ENCODE measurements around the gene HMG20A.

GRCh38 chr15:77482570-77482969 lies 61.9 kb downstream of the HMG20A start:
- TF ChIP-seq, protein P1, sequence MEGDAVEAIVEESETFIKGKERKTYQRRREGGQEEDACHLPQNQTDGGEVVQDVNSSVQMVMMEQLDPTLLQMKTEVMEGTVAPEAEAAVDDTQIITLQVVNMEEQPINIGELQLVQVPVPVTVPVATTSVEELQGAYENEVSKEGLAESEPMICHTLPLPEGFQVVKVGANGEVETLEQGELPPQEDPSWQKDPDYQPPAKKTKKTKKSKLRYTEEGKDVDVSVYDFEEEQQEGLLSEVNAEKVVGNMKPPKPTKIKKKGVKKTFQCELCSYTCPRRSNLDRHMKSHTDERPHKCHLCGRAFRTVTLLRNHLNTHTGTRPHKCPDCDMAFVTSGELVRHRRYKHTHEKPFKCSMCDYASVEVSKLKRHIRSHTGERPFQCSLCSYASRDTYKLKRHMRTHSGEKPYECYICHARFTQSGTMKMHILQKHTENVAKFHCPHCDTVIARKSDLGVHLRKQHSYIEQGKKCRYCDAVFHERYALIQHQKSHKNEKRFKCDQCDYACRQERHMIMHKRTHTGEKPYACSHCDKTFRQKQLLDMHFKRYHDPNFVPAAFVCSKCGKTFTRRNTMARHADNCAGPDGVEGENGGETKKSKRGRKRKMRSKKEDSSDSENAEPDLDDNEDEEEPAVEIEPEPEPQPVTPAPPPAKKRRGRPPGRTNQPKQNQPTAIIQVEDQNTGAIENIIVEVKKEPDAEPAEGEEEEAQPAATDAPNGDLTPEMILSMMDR (IDR thresholded peaks at IDR 0.05) = no peak
- no peak for TF ChIP-seq REST (IDR thresholded peaks at IDR 0.05; ENCODE audit: insufficient read depth in 1 of 2, low read depth in 2 of 2, low read length in 1 of 2)

All from Panc1 (cell line).